Measurements from ENCODE around the gene MTTP.

MTTP gene

GRCh38 chr4:99573735-99574368, 772 bp upstream of the MTTP start:
- no peak for TF ChIP-seq GATA1 (IDR thresholded peaks at IDR 0.05; ENCODE audit: low read depth, low read length)
- TF ChIP-seq POLR2A (IDR thresholded peaks at IDR 0.05; ENCODE audit: low read length), result no peak
- DNase-seq, result no peak

GRCh38 chr4:99578714-99579113, 4.1 kb downstream of the MTTP start:
- DNase-seq, result no peak
- no peak for TF ChIP-seq POLR2A (IDR thresholded peaks at IDR 0.05; ENCODE audit: low read length)
- TF ChIP-seq GATA1 (IDR thresholded peaks at IDR 0.05; ENCODE audit: low read depth, low read length), result no peak

GRCh38 chr4:99585516-99585915, 10.9 kb downstream of the MTTP start:
- no peak for DNase-seq
- no peak for TF ChIP-seq POLR2A (IDR thresholded peaks at IDR 0.05; ENCODE audit: low read length)

GRCh38 chr4:99586322-99586721, 11.7 kb downstream of the MTTP start:
- no peak for DNase-seq
- TF ChIP-seq POLR2A (IDR thresholded peaks at IDR 0.05; ENCODE audit: low read length), result no peak
- TF ChIP-seq GATA1 (IDR thresholded peaks at IDR 0.05; ENCODE audit: low read depth, low read length), result no peak

- no peak for DNase-seq
- TF ChIP-seq POLR2A (IDR thresholded peaks at IDR 0.05; ENCODE audit: low read length) (no peak), GATA1 (IDR thresholded peaks at IDR 0.05; ENCODE audit: low read depth, low read length) (no peak)
These were observed 12.2 kb downstream of the MTTP start for GRCh38 chr4:99586797-99587196.

GRCh38 chr4:99587309-99587708, 12.7 kb downstream of the MTTP start:
- DNase-seq, result no peak
- TF ChIP-seq GATA1 (IDR thresholded peaks at IDR 0.05; ENCODE audit: low read depth, low read length), result no peak
- no peak for TF ChIP-seq POLR2A (IDR thresholded peaks at IDR 0.05; ENCODE audit: low read length)

GRCh38 chr4:99587803-99588202, 13.2 kb downstream of the MTTP start:
- TF ChIP-seq POLR2A (IDR thresholded peaks at IDR 0.05; ENCODE audit: low read length) (no peak), GATA1 (IDR thresholded peaks at IDR 0.05; ENCODE audit: low read depth, low read length) (no peak)
- DNase-seq, result no peak

GRCh38 chr4:99591757-99592156, 17.1 kb downstream of the MTTP start:
- TF ChIP-seq POLR2A (IDR thresholded peaks at IDR 0.05; ENCODE audit: low read length) (no peak), GATA1 (IDR thresholded peaks at IDR 0.05; ENCODE audit: low read depth, low read length) (no peak)

GRCh38 chr4:99593781-99594641, 19.4 kb downstream of the MTTP start:
- TF ChIP-seq POLR2A (IDR thresholded peaks at IDR 0.05; ENCODE audit: low read length) (no peak), GATA1 (IDR thresholded peaks at IDR 0.05; ENCODE audit: low read depth, low read length) (no peak)
- DNase-seq, result no peak

More at GRCh38 chr4:99591757-99592156, 17.1 kb downstream of the MTTP start:
- DNase-seq, result no peak

GRCh38 chr4:99594818-99595217, 20.2 kb downstream of the MTTP start:
- no peak for TF ChIP-seq GATA1 (IDR thresholded peaks at IDR 0.05; ENCODE audit: low read depth, low read length)
- no peak for TF ChIP-seq POLR2A (IDR thresholded peaks at IDR 0.05; ENCODE audit: low read length)

GRCh38 chr4:99606716-99607115, 32.1 kb downstream of the MTTP start:
- no peak for DNase-seq
- TF ChIP-seq POLR2A (IDR thresholded peaks at IDR 0.05; ENCODE audit: low read length) (no peak), GATA1 (IDR thresholded peaks at IDR 0.05; ENCODE audit: low read depth, low read length) (no peak)

More at GRCh38 chr4:99594818-99595217, 20.2 kb downstream of the MTTP start:
- no peak for DNase-seq

GRCh38 chr4:99608417-99608816, 33.8 kb downstream of the MTTP start:
- DNase-seq, result no peak
- TF ChIP-seq GATA1 (IDR thresholded peaks at IDR 0.05; ENCODE audit: low read depth, low read length) (no peak), POLR2A (IDR thresholded peaks at IDR 0.05; ENCODE audit: low read length) (no peak)

- TF ChIP-seq GATA1 (IDR thresholded peaks at IDR 0.05; ENCODE audit: low read depth, low read length), result no peak
- DNase-seq, result no peak
These were observed 36.1 kb downstream of the MTTP start for GRCh38 chr4:99610605-99611175.

GRCh38 chr4:99612281-99612680, 37.7 kb downstream of the MTTP start:
- TF ChIP-seq GATA1 (IDR thresholded peaks at IDR 0.05; ENCODE audit: low read depth, low read length) (no peak), POLR2A (IDR thresholded peaks at IDR 0.05; ENCODE audit: low read length) (no peak)
- DNase-seq, result no peak

Data from erythroblast (primary cell).